SK-N-SH (cell line): ENCODE data around the gene CACNG5. TPM values are rescaled to one million over a fixed set of nuclear protein-coding genes. Genes with fewer than 3 reads are reported as not detected.

Experiments used
- CTCF ChIA-PET: fragments of 300-600, 350-600 bp; formaldehyde crosslinking; extraction: SDS; loops from one replicate; lab custom pipeline; 2021; lab: Yijun Ruan, JAX
- POLR2A ChIA-PET: fragments of 350-600 bp; sonication (Branson Sonifier 250); formaldehyde crosslinking; extraction: SDS; loops from one replicate; lab custom pipeline; 2020; ENCODE audit warnings: antibody characterized with exemption, inconsistent platforms; lab: Yijun Ruan, JAX
- DNase-seq: peaks from one replicate; pipeline ENCODE4 v3.0.0; 2012
- H2AFZ ChIP-seq: fragments of 200-600 bp; sonication (generic); 2 replicates; pipeline ENCODE4 v1.8.1; 2016; ENCODE audit warnings: antibody characterized with exemption, mild to moderate bottlenecking, low read depth
- H3F3A ChIP-seq: fragments of 200-600 bp; sonication (generic); replicated peaks from 2 replicates; pipeline ENCODE3; 2016; ENCODE audit warnings: antibody characterized with exemption, mild to moderate bottlenecking; ENCODE audit not compliant: insufficient read depth
- H3K27ac ChIP-seq, 2 experiments: fragments of 200-500 bp in 1 of 2; fragments of 200-600 bp in 1 of 2; sonication (Bioruptor generic) in 1 of 2; sonication (generic), shearing (Covaris generic) in 1 of 2; 2 replicates each; pipeline versions ENCODE4 v1.5.1 to v1.6.1; 2014 to 2016; ENCODE audit warnings: low read depth in 2 of 2, inconsistent platforms in 1 of 2, low read length in 1 of 2, mild to moderate bottlenecking in 1 of 2, mixed read lengths in 1 of 2
- H3K27me3 ChIP-seq: fragments of 200-600 bp; sonication (generic), shearing (Covaris generic); 2 replicates; pipeline ENCODE4 v1.6.1; 2016; ENCODE audit warnings: mixed run types; ENCODE audit not compliant: insufficient read depth
- H3K36me3 ChIP-seq, 2 experiments: fragments of 200-500 bp in 1 of 2; fragments of 200-600 bp in 1 of 2; sonication (Bioruptor generic) in 1 of 2; sonication (generic) in 1 of 2; replicated peaks in 1 of 2; 2 replicates each; pipeline versions ENCODE3 to v1.5.1; 2014 to 2016; ENCODE audit warnings: low read length in 1 of 2, mild to moderate bottlenecking in 1 of 2; ENCODE audit not compliant: insufficient read depth in 2 of 2, control insufficient read depth in 1 of 2
- H3K4me1 ChIP-seq, 2 experiments: fragments of 200-500 bp in 1 of 2; fragments of 200-600 bp in 1 of 2; sonication (Bioruptor generic) in 1 of 2; sonication (generic), shearing (Covaris generic) in 1 of 2; 2 replicates each; pipeline versions ENCODE4 v1.5.1 to v1.6.1; 2014 to 2016; ENCODE audit warnings: low read depth in 1 of 2, low read length in 1 of 2, mixed run types in 1 of 2; ENCODE audit not compliant: insufficient read depth in 2 of 2, control insufficient read depth in 1 of 2
- H3K4me2 ChIP-seq: fragments of 200-600 bp; sonication (generic), shearing (Covaris generic); 2 replicates; pipeline ENCODE4 v1.6.1; 2017; ENCODE audit warnings: mixed run types
- H3K4me3 ChIP-seq, 2 experiments: fragments of 200-500 bp in 1 of 2; fragments of 200-600 bp in 1 of 2; sonication (Bioruptor generic) in 1 of 2; sonication (generic), shearing (Covaris generic) in 1 of 2; 2 replicates each; pipeline versions ENCODE4 v1.5.1 to v1.8.1; 2014 to 2016; ENCODE audit warnings: low read depth in 2 of 2, inconsistent platforms in 1 of 2, low read length in 1 of 2, mild to moderate bottlenecking in 1 of 2, mixed read lengths in 1 of 2, moderate library complexity in 1 of 2
- H3K79me2 ChIP-seq: fragments of 200-600 bp; sonication (generic); 2 replicates; pipeline ENCODE4 v1.8.1; 2017; ENCODE audit warnings: mild to moderate bottlenecking; ENCODE audit not compliant: insufficient read depth
- H3K9ac ChIP-seq: fragments of 200-600 bp; sonication (generic); 2 replicates; pipeline ENCODE4 v1.6.1; 2017; ENCODE audit warnings: mixed run types
- H3K9me2 ChIP-seq: fragments of 200-600 bp; sonication (generic); 2 replicates; pipeline ENCODE4 v1.6.1; 2017; ENCODE audit warnings: mixed run types
- H3K9me3 ChIP-seq: fragments of 200-600 bp; sonication (generic); 2 replicates; pipeline ENCODE4 v1.6.1; 2017; ENCODE audit warnings: mixed run types, mild to moderate bottlenecking, moderate library complexity
- H4K20me1 ChIP-seq: fragments of 200-600 bp; sonication (generic); 2 replicates; pipeline ENCODE4 v1.6.1; 2017; ENCODE audit warnings: mild to moderate bottlenecking, mixed run types; ENCODE audit not compliant: insufficient read depth
- EZH2phosphoT487 ChIP-seq: fragments of 200-600 bp; sonication (generic); IDR thresholded peaks from 2 replicates; pipeline ENCODE4 v1.6.1; 2017; ENCODE audit warnings: low read depth, mixed run types, mild to moderate bottlenecking, antibody characterized with exemption, moderate library complexity, borderline replicate concordance
- FOXM1 ChIP-seq: IDR thresholded peaks from 2 replicates; pipeline ENCODE4 v1.4.0; 2012; ENCODE audit warnings: low read depth, mild to moderate bottlenecking
- JUND ChIP-seq: IDR thresholded peaks from 2 replicates; pipeline ENCODE4 v1.4.0; 2012
- MEF2A ChIP-seq: IDR thresholded peaks from 2 replicates; pipeline ENCODE4 v1.4.0; 2012; ENCODE audit warnings: low read depth, borderline replicate concordance
- MXI1 ChIP-seq: IDR thresholded peaks from 2 replicates; pipeline ENCODE4 v1.6.1; 2012; ENCODE audit warnings: mild to moderate bottlenecking, low read depth, low read length, improper control_type of control experiment
- RXRA ChIP-seq: IDR thresholded peaks from 2 replicates; pipeline ENCODE4 v1.4.0; 2012; ENCODE audit warnings: low read depth, mild to moderate bottlenecking, borderline replicate concordance
- TEAD4 ChIP-seq: IDR thresholded peaks from 2 replicates; pipeline ENCODE4 v1.4.0; 2012; ENCODE audit warnings: mild to moderate bottlenecking, borderline replicate concordance; ENCODE audit not compliant: insufficient read depth
- WGBS: methylation state at CpG from one replicate; pipeline ENCODE4 v1.1.6; 2017; ENCODE audit warnings: low lambda C conversion rate; 5-methylcytosine and 5-hydroxymethylcytosine counted together
- polyA plus RNA-seq, 3 experiments: library from polyadenylated mRNA; depleted of rRNA; stranded (reverse); fragments of >200 nt; gene quantifications; 2 replicates each; pipeline ENCODE4 v1.2.3, GENCODE V29; 2012
- TF ChIP-seq, protein P1 (sequence below): IDR thresholded peaks from 2 replicates; pipeline ENCODE4 v1.6.1; 2012; ENCODE audit warnings: mild to moderate bottlenecking, low read depth, low read length, moderate library complexity
- TF ChIP-seq, protein P2 (sequence below): fragments of 150-350 bp; IDR thresholded peaks from 2 replicates; pipeline ENCODE4 v1.6.1; 2016; ENCODE audit warnings: mild to moderate bottlenecking, low read depth, low read length
- TF ChIP-seq, protein P3 (sequence below): IDR thresholded peaks from 2 replicates; pipeline ENCODE4 v1.4.0; 2012; ENCODE audit warnings: low read depth, borderline replicate concordance
- TF ChIP-seq, protein P4 (sequence below): IDR thresholded peaks from 2 replicates; pipeline ENCODE4; 2012

The CACNG5 gene
- polyA plus RNA-seq, 1 of the 3 experiments (the other 2 are of a cell fraction): 0.10 TPM

DNA sequence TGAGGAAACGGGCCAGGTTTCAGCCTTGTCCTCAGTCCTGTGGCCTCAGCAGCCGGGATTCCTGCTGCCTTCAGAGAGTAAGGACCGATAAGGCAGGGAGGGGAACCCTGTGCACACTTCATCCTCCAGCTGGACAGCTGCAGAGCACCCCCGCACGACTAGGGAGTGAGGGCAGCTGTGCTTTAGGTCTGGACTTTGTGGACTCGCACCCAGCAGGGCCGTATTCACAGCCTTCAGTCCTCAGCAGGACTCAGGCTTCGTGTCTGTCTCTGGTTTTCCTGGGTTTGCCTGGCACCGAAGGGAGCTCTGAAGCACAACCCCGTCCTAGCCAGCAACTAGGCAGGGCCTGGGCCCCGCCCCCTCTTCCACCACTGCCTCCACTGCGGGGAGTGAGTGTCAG, 45.8 kb upstream of the CACNG5 start (continued):
- TF ChIP-seq, protein P1, sequence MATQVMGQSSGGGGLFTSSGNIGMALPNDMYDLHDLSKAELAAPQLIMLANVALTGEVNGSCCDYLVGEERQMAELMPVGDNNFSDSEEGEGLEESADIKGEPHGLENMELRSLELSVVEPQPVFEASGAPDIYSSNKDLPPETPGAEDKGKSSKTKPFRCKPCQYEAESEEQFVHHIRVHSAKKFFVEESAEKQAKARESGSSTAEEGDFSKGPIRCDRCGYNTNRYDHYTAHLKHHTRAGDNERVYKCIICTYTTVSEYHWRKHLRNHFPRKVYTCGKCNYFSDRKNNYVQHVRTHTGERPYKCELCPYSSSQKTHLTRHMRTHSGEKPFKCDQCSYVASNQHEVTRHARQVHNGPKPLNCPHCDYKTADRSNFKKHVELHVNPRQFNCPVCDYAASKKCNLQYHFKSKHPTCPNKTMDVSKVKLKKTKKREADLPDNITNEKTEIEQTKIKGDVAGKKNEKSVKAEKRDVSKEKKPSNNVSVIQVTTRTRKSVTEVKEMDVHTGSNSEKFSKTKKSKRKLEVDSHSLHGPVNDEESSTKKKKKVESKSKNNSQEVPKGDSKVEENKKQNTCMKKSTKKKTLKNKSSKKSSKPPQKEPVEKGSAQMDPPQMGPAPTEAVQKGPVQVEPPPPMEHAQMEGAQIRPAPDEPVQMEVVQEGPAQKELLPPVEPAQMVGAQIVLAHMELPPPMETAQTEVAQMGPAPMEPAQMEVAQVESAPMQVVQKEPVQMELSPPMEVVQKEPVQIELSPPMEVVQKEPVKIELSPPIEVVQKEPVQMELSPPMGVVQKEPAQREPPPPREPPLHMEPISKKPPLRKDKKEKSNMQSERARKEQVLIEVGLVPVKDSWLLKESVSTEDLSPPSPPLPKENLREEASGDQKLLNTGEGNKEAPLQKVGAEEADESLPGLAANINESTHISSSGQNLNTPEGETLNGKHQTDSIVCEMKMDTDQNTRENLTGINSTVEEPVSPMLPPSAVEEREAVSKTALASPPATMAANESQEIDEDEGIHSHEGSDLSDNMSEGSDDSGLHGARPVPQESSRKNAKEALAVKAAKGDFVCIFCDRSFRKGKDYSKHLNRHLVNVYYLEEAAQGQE: no peak
- TF ChIP-seq JUND: no peak

DNA sequence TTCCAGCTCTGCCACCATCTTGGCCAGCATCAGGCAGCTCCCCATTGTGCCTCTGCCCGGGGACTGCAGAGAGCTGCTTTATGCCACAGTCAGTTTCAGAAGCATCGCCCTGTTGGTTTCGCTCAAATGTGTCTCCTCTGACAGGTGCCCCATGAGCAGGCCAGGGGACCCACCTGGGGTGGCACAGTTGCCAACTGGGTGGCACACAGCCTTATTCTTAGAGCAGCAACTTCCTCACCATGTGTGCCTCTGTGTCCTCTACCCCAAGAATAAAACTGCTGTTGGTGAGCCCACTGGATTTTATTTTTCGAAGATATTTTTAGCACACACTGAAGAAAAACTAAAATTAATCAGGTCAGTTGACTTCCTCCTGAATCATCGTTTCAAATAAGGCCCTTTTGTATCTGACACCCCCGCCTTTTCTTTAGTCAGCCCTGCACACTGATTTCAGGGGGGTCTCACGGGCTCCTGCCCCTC, 44.9 kb upstream of the CACNG5 start:
- H3K9ac ChIP-seq: no peak overlapping the region
- H4K20me1 ChIP-seq: no peaks in the 10 kb centered on the region
- peaks cover 12% of the 10 kb centered on the region for H3F3A ChIP-seq
- ChIA-PET CTCF (no interaction called here), POLR2A (no interaction called here)
- H3K4me3 ChIP-seq: no peak overlapping the region
- no peaks in the 10 kb centered on the region for H3K9me3 ChIP-seq
- TF ChIP-seq, protein P2, sequence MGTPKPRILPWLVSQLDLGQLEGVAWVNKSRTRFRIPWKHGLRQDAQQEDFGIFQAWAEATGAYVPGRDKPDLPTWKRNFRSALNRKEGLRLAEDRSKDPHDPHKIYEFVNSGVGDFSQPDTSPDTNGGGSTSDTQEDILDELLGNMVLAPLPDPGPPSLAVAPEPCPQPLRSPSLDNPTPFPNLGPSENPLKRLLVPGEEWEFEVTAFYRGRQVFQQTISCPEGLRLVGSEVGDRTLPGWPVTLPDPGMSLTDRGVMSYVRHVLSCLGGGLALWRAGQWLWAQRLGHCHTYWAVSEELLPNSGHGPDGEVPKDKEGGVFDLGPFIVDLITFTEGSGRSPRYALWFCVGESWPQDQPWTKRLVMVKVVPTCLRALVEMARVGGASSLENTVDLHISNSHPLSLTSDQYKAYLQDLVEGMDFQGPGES: no peak
- no peak for TF ChIP-seq EZH2phosphoT487
- no peak for TF ChIP-seq FOXM1
- TF ChIP-seq RXRA: no peak
- no peak for TF ChIP-seq TEAD4
- no peak for TF ChIP-seq MXI1
- no peak for TF ChIP-seq MEF2A
- TF ChIP-seq, protein P3, sequence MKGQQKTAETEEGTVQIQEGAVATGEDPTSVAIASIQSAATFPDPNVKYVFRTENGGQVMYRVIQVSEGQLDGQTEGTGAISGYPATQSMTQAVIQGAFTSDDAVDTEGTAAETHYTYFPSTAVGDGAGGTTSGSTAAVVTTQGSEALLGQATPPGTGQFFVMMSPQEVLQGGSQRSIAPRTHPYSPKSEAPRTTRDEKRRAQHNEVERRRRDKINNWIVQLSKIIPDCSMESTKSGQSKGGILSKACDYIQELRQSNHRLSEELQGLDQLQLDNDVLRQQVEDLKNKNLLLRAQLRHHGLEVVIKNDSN: no peak
- TF ChIP-seq, protein P4, sequence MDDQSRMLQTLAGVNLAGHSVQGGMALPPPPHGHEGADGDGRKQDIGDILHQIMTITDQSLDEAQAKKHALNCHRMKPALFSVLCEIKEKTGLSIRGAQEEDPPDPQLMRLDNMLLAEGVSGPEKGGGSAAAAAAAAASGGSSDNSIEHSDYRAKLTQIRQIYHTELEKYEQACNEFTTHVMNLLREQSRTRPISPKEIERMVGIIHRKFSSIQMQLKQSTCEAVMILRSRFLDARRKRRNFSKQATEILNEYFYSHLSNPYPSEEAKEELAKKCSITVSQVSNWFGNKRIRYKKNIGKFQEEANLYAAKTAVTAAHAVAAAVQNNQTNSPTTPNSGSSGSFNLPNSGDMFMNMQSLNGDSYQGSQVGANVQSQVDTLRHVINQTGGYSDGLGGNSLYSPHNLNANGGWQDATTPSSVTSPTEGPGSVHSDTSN: no peak
- TF ChIP-seq, protein P1: no peak
- WGBS: 90% methylated on average over 7 of the region's 7 CpGs
- H3K27ac ChIP-seq: no peak overlapping the region
- H2AFZ ChIP-seq: no peak overlapping the region
- H3K36me3 ChIP-seq: peaks cover 82 to 83% of the 10 kb centered on the region in 2 experiments
- no peaks in the 10 kb centered on the region; the same call in 1 of the 2 replicates for H3K79me2 ChIP-seq
- peaks cover 0 to 4% of the 10 kb centered on the region in 2 experiments; a peak in 1 of 4 replicates for H3K4me1 ChIP-seq
- H3K4me2 ChIP-seq: no peak overlapping the region
- DNase-seq: no peak
- no peaks in the 10 kb centered on the region for H3K9me2 ChIP-seq
- H3K27me3 ChIP-seq: no peaks in the 10 kb centered on the region
